Measurements from ENCODE around the gene SELENOV. TPM values are rescaled to one million over a fixed set of nuclear protein-coding genes. Genes with fewer than 3 reads are reported as not detected.

The SELENOV gene
- total RNA-seq, 1 donor from 2014 or later: 2.9 TPM

- H3K36me3 Mint-ChIP-seq (ENCODE audit: low read depth, unreplicated experiment): peaks cover 22% of the 10 kb centered on the region
- TF ChIP-seq, protein P1, sequence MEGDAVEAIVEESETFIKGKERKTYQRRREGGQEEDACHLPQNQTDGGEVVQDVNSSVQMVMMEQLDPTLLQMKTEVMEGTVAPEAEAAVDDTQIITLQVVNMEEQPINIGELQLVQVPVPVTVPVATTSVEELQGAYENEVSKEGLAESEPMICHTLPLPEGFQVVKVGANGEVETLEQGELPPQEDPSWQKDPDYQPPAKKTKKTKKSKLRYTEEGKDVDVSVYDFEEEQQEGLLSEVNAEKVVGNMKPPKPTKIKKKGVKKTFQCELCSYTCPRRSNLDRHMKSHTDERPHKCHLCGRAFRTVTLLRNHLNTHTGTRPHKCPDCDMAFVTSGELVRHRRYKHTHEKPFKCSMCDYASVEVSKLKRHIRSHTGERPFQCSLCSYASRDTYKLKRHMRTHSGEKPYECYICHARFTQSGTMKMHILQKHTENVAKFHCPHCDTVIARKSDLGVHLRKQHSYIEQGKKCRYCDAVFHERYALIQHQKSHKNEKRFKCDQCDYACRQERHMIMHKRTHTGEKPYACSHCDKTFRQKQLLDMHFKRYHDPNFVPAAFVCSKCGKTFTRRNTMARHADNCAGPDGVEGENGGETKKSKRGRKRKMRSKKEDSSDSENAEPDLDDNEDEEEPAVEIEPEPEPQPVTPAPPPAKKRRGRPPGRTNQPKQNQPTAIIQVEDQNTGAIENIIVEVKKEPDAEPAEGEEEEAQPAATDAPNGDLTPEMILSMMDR (IDR thresholded peaks at IDR 0.05; ENCODE audit: unreplicated experiment): no peak
- no peak overlapping the region for H3K4me3 Mint-ChIP-seq (ENCODE audit: unreplicated experiment)
- peaks cover 3% of the 10 kb centered on the region for H3K27me3 Mint-ChIP-seq (ENCODE audit: unreplicated experiment)
- H3K9me3 Mint-ChIP-seq (ENCODE audit: unreplicated experiment): no peaks in the 10 kb centered on the region
- H3K27ac Mint-ChIP-seq (ENCODE audit: unreplicated experiment): no peak overlapping the region
- no peak for DNase-seq (ENCODE audit: low spot score)
- H3K4me1 Mint-ChIP-seq (ENCODE audit: unreplicated experiment): peaks cover 3% of the 10 kb centered on the region
These were observed 22.7 kb upstream of the SELENOV start for GRCh38 chr19:39492225-39492624.

- Mint-ChIP-seq H3K9me3 (ENCODE audit: unreplicated experiment) (no peaks in the 10 kb centered on the region), H3K36me3 (ENCODE audit: low read depth, unreplicated experiment) (peaks cover 20% of the 10 kb centered on the region), H3K27ac (ENCODE audit: unreplicated experiment) (no peak overlapping the region), H3K4me3 (ENCODE audit: unreplicated experiment) (peak overlapping the region; percentile 34), H3K27me3 (ENCODE audit: unreplicated experiment) (peaks cover 3% of the 10 kb centered on the region), H3K4me1 (ENCODE audit: unreplicated experiment) (peaks cover 3% of the 10 kb centered on the region)
- DNase-seq (ENCODE audit: low spot score): no peak
- TF ChIP-seq, protein P1 (IDR thresholded peaks at IDR 0.05; ENCODE audit: unreplicated experiment): no peak
These were observed 22.2 kb upstream of the SELENOV start for GRCh38 chr19:39492788-39493187.

DNA sequence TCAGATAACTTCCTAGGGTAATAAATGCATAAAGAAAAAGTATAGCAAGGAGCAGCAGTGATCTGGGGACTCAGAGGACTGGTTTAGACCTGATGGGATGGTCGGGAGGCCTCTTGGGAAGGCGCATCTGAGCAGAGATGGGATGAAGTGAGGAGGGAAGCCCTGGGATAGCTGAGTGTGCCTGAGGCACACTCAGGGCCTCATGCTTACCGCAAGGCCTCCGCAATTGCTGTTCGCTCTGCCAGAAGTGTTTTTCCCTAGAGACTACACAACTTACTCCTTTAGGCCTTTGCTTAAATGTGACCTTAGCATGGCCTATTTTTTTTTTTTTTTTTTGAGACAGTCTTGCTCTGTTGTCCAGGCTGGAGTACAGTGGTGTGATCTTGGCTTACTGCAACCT, 20.3 kb upstream of the SELENOV start:
- DNase-seq (ENCODE audit: low spot score): no peak
- Mint-ChIP-seq H3K9me3 (ENCODE audit: unreplicated experiment) (peaks cover 3% of the 10 kb centered on the region), H3K4me1 (ENCODE audit: unreplicated experiment) (peaks cover 13% of the 10 kb centered on the region), H3K27me3 (ENCODE audit: unreplicated experiment) (peaks cover 11% of the 10 kb centered on the region), H3K4me3 (ENCODE audit: unreplicated experiment) (no peak overlapping the region), H3K36me3 (ENCODE audit: low read depth, unreplicated experiment) (peaks cover 16% of the 10 kb centered on the region), H3K27ac (ENCODE audit: unreplicated experiment) (no peak overlapping the region)
- TF ChIP-seq, protein P1 (IDR thresholded peaks at IDR 0.05; ENCODE audit: unreplicated experiment): no peak

DNA sequence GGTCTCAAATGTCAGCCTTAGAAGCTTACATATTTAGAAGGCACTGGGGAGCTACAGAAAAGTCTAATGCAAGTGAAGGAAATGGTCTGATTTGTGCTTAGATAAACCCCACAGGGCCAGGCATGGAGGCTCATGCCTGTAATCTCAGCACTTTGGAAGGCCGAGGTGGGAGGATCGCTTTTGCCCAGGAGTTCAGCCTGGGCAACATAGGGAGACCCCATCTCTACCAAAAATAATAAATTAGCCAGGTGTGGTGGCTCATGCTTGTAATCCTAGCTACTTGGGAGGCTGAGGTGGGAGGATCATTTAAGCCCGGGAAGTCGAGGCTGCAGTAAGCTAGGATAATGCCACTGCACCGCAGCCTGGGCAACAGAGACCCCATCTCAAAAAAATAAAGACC, 18.9 kb upstream of the SELENOV start:
- Mint-ChIP-seq H3K27ac (ENCODE audit: unreplicated experiment) (peak overlapping the region; percentile 8), H3K36me3 (ENCODE audit: low read depth, unreplicated experiment) (peaks cover 15% of the 10 kb centered on the region), H3K4me3 (ENCODE audit: unreplicated experiment) (no peak overlapping the region), H3K4me1 (ENCODE audit: unreplicated experiment) (peaks cover 16% of the 10 kb centered on the region), H3K27me3 (ENCODE audit: unreplicated experiment) (peaks cover 10% of the 10 kb centered on the region), H3K9me3 (ENCODE audit: unreplicated experiment) (peaks cover 4% of the 10 kb centered on the region)
- DNase-seq (ENCODE audit: low spot score): no peak
- TF ChIP-seq, protein P1 (IDR thresholded peaks at IDR 0.05; ENCODE audit: unreplicated experiment): no peak

GRCh38 chr19:39497701-39497995, 17.3 kb upstream of the SELENOV start:
- peaks cover 16% of the 10 kb centered on the region for H3K4me1 Mint-ChIP-seq (ENCODE audit: unreplicated experiment)
- H3K27ac Mint-ChIP-seq (ENCODE audit: unreplicated experiment): no peak overlapping the region
- TF ChIP-seq, protein P1 (IDR thresholded peaks at IDR 0.05; ENCODE audit: unreplicated experiment): no peak
- H3K27me3 Mint-ChIP-seq (ENCODE audit: unreplicated experiment): peaks cover 10% of the 10 kb centered on the region
- peaks cover 15% of the 10 kb centered on the region for H3K36me3 Mint-ChIP-seq (ENCODE audit: low read depth, unreplicated experiment)
- no peak overlapping the region for H3K4me3 Mint-ChIP-seq (ENCODE audit: unreplicated experiment)
- peaks cover 4% of the 10 kb centered on the region for H3K9me3 Mint-ChIP-seq (ENCODE audit: unreplicated experiment)
- no peak for DNase-seq (ENCODE audit: low spot score)

All from endothelial cell (in vitro differentiated cells).